SK-N-MC (cell line): ENCODE data around the gene USP37.

Experiments used
- EZH2 ChIP-seq: fragments of 200-600 bp; sonication (generic); IDR thresholded peaks from one replicate; pipeline ENCODE4 v1.6.1; 2017; ENCODE audit warnings: antibody characterized with exemption
- FOXP2 ChIP-seq: optimal IDR thresholded peaks from 2 replicates; pipeline ENCODE3; 2011; ENCODE audit warnings: mild to moderate bottlenecking, moderate library complexity; ENCODE audit not compliant: insufficient read depth; ENCODE audit errors: extremely low read length, control extremely low read depth
- POLR2AphosphoS5 ChIP-seq: IDR thresholded peaks from 2 replicates; pipeline ENCODE4 v1.6.1; 2012; ENCODE audit warnings: mild to moderate bottlenecking, low read depth, low read length, borderline replicate concordance

GRCh38 chr2:218421027-218421426 is 147.1 kb downstream of the USP37 start:
- TF ChIP-seq POLR2AphosphoS5, result no peak
- no peak for TF ChIP-seq EZH2
- TF ChIP-seq FOXP2, result no peak
